Measurements from ENCODE around the gene KCNQ1.

The KCNQ1 gene

DNA sequence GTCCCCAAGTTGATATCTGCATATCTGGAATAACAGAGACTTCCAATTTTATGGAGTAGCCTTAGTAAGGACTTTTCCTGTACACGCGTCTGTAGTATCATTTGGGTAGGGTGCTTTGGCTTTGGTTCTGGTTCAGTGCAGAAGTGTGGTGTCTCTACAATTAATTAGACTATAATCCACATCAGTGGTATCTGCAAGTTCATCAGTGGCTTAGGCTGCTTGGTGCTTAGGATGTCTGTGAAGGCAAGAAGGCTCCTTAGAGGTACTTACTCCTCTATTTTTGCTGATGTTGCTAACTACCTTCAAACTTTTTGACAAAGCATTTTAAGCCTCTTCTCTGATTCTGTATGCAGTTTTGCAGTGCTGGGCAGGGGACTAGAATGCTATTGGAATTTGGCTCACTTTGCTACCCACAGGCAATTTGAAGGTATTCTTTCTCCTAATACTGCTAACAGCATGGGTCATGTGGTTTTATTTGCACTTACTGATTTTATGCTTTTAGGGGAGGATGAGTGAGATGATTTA lies 205.6 kb downstream of the KCNQ1 start:
- Mint-ChIP-seq H3K4me3 (no peak overlapping the region), H3K27me3 (no peaks in the 10 kb centered on the region), H3K27ac (no peak overlapping the region), H3K4me1 (ENCODE audit: low read depth) (no peaks in the 10 kb centered on the region), H3K9me3 (peaks cover 31% of the 10 kb centered on the region), H3K36me3 (ENCODE audit: low read depth) (peaks cover 30% of the 10 kb centered on the region)

DNA sequence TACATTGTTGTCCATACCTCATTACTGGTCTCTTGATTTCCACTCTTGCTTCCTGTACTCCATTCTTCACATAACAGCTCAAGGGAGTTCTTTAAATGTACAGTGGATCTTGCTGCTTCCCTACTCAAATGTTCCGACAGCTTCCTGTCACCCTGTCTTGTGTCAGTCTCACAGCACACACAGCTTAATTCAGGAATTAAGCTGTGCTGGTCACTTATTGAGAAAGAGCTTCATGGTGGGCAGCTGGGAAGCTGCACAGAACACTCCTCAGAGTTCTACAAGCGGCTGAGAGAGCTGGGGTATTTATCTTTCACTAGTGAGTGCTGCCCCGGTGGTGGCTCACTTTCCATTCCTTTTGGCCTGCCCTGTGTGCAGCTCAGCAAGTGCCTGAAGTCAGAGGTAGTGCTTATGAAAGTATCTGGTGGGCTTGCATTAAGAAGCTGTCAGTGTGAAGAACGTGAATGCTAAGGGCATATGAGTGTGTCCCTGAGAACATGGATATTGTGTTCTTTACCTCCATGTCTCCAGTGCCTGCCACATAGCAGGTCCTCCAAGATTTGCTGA lies 206.3 kb downstream of the KCNQ1 start:
- Mint-ChIP-seq H3K36me3 (ENCODE audit: low read depth) (peaks cover 32% of the 10 kb centered on the region), H3K4me1 (ENCODE audit: low read depth) (peaks cover 4% of the 10 kb centered on the region), H3K27ac (no peak overlapping the region)

DNA sequence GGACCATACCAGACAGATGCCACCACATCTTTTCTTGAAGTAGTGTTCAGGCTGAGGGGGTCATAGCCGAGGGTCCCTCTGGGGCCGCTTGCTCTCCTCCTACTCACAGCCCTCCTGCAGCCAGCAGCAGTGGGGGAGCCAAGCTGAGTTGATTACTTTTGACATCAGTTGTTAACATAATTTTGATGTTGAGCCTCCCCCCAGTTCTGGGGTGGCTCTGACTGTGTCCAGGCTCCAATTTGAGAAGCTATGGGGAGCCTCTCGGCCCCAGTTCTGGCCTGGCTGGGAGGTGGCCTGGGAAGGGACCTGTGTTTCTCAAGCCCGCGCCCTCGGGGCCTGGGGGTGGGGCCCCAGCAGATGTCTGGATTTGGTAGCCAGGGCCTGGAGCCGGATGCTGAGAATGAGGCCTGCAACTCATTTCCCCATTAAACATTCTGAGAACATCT lies 207.0 kb downstream of the KCNQ1 start:
- no peak overlapping the region for H3K4me3 Mint-ChIP-seq
- no peak overlapping the region for H3K27ac Mint-ChIP-seq
- no peaks in the 10 kb centered on the region for H3K27me3 Mint-ChIP-seq
- H3K36me3 Mint-ChIP-seq (ENCODE audit: low read depth): peaks cover 35% of the 10 kb centered on the region
- H3K9me3 Mint-ChIP-seq: peaks cover 31% of the 10 kb centered on the region
- peaks cover 9% of the 10 kb centered on the region for H3K4me1 Mint-ChIP-seq (ENCODE audit: low read depth)

More for the DNA sequence above, 206.3 kb downstream of the KCNQ1 start:
- Mint-ChIP-seq H3K9me3 (peaks cover 31% of the 10 kb centered on the region), H3K4me3 (no peak overlapping the region), H3K27me3 (no peaks in the 10 kb centered on the region)

DNA sequence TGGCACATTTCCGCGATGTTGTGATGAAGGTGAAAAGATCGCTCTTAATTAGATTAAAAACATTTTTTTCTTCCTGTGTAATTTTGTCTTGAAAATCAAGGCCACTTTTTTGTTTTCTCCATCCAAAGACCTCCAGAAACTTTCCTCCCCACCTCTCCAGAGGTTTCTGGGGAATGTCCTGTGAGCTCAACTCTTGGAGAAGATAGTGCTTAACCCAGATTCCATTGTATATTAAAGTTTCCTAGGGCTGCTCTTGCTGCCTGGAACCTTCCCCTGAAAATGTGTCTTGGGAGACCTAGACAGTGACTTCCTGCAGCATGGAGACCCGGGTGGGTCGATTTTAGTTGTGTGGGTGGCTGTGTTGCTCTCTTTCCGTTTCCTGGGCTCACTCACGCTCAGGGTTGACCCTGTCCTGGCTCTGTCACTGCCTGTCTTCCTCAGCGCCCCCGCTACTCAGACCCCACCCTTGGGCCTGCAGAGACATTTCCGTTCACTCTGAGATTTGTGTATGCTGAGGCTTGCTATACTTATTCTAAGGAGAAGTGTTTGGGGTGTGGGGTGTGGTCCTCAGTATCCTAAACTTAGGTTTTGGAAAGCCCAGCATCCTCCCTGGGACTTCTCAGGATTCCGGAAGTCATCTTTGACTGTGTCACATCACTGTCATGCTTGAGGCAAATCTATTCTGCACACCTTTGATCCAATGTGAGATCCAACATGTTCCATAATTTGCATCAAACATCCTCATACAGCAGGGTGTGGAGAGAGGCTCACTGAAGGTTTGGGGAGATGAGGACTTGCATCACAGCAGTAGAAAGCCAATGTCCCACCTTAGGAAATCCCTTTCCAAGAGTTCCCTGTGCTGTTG lies 207.8 kb downstream of the KCNQ1 start:
- Mint-ChIP-seq H3K4me3 (no peak overlapping the region), H3K4me1 (ENCODE audit: low read depth) (peaks cover 9% of the 10 kb centered on the region), H3K9me3 (peaks cover 24% of the 10 kb centered on the region)

DNA sequence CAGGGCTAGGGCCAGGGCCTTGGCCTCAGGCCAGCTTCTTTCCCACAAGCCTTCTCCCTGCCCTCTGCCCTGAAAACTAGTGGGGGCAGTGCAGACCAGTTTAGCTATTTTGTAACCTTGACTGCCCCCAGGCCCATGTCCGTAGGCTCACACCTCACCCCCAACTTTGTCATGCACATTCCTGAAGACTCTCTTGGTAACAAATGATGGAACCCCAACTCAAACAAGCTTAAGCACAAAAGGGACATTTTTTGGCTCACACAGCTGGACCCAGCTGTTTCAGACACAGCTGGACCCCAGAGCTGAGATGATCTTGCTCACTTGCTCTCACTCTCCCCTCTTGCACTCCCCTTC lies 208.4 kb downstream of the KCNQ1 start:
- Mint-ChIP-seq H3K4me1 (ENCODE audit: low read depth) (peaks cover 9% of the 10 kb centered on the region), H3K27ac (no peak overlapping the region), H3K36me3 (ENCODE audit: low read depth) (peaks cover 30% of the 10 kb centered on the region), H3K27me3 (no peaks in the 10 kb centered on the region), H3K4me3 (no peak overlapping the region), H3K9me3 (peaks cover 22% of the 10 kb centered on the region)

More for the DNA sequence above, 207.8 kb downstream of the KCNQ1 start:
- no peak overlapping the region for H3K27ac Mint-ChIP-seq
- peaks cover 30% of the 10 kb centered on the region for H3K36me3 Mint-ChIP-seq (ENCODE audit: low read depth)
- no peaks in the 10 kb centered on the region for H3K27me3 Mint-ChIP-seq

DNA sequence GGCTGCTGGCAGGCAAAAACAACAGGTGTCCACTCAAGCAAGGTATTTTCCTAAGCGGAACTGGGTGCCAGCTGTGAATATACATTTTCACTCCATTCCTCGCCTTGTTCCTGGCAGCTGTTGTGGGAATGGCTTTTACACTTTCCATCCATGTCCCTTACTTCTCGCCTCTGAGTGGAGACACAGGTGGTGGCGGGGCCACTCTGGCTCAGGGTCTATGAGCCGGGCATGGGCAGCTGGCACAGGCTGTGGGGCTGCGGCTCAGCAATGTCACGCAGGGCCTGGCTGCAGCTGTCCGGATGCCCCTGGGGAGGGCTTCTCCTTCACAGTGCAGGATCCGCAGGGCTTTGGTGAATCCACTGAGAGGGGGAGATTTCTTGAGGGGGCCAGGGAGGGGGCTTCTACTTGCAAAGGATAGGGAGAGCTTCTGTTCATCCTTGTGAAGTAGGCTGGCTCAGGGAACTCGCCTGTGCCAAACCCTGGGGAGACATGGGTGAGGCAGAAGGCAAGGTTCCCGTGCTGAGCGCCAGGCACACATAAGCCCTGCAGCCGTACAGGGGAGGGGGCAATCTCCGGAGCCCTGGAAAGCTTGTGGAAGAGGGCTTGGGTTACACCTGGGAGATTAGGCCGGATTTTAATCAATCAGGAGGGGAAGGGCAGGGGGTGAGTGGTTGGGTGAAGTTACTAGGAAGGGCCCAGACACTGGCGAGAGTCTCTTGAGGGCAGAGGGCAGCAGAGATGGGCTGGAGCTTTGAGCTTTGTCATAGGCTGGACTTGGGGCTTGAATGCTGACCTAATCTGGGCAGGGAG lies 209.3 kb downstream of the KCNQ1 start:
- Mint-ChIP-seq H3K4me3 (no peak overlapping the region), H3K36me3 (ENCODE audit: low read depth) (peaks cover 30% of the 10 kb centered on the region), H3K4me1 (ENCODE audit: low read depth) (peaks cover 9% of the 10 kb centered on the region), H3K9me3 (peaks cover 19% of the 10 kb centered on the region), H3K27me3 (no peaks in the 10 kb centered on the region), H3K27ac (no peak overlapping the region)

DNA sequence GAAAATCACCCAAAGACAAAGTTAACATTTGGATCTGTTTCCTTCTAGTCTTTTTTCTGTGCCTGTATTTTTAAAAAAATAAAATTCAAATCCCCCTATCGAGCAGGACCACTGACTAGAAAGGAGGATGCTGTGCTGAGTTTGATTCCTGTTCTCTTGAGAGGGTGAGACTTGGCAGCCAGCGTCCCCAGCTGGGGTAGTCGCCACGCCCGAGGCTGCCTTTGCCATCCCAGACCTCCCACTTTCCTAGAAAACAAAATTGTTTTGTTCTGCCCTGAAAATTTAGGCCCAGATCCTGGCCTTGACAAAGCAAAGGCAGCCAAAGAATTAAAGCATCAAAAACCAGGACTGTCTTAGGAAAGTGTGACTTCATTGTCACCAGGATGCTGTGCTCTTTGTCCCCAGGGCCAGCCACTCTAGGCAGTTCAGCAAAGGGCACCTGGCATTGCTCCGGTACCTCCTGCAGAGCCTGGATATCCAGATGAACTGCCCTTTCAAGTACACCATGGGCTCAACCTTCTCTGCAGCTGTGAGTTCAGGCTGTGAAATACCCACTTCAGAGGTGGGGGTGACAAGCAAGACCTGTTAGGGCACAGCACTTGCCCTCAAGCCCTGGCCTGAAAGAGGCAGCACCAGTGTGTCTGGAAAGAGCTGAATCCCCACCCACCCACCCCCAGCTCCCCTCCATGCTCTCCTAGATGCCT lies 210.4 kb downstream of the KCNQ1 start:
- Mint-ChIP-seq H3K27ac (no peak overlapping the region), H3K9me3 (peaks cover 10% of the 10 kb centered on the region), H3K4me3 (no peak overlapping the region), H3K27me3 (no peaks in the 10 kb centered on the region), H3K4me1 (ENCODE audit: low read depth) (peaks cover 9% of the 10 kb centered on the region), H3K36me3 (ENCODE audit: low read depth) (peaks cover 24% of the 10 kb centered on the region)

DNA sequence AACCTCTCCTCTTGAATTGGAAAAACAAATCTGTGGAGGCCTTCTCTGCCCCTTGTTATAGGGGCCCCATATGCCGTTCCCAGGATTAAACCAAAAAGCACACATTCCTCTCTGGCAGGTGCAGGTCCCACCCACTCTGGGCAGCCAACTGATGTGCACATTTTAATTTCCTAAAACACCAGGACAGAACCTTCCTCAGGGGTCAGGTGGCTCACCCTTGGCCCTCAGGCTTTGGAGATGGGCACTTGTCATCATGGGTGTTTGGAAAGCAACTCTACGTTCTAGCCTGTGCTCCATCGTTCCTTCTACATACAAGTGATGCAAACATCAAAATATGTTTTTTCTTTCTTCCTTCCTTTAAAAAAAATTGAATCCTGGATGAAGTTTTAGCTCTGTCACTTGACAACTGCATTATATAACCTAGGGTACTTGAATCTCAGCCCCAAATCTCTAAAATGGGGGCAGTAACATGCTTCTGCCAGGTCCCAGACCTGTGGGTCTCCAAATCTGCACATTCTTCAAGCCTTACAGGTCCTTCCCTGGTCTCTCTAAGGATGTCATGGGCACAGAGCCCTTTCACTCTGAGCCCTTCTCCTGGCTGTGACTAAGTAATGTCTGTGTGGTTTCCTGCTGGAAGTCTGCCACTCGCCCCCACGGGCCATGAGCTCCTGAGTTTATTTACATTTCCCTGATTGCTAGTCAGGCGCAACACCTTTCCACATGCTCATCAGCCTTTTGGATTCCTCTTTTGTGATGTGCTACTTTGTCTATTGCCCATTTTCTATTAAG lies 211.2 kb downstream of the KCNQ1 start:
- peaks cover 5% of the 10 kb centered on the region for H3K9me3 Mint-ChIP-seq
- no peaks in the 10 kb centered on the region for H3K27me3 Mint-ChIP-seq
- H3K4me1 Mint-ChIP-seq (ENCODE audit: low read depth): peaks cover 9% of the 10 kb centered on the region
- peaks cover 18% of the 10 kb centered on the region for H3K36me3 Mint-ChIP-seq (ENCODE audit: low read depth)
- H3K27ac Mint-ChIP-seq: no peak overlapping the region
- no peak overlapping the region for H3K4me3 Mint-ChIP-seq

DNA sequence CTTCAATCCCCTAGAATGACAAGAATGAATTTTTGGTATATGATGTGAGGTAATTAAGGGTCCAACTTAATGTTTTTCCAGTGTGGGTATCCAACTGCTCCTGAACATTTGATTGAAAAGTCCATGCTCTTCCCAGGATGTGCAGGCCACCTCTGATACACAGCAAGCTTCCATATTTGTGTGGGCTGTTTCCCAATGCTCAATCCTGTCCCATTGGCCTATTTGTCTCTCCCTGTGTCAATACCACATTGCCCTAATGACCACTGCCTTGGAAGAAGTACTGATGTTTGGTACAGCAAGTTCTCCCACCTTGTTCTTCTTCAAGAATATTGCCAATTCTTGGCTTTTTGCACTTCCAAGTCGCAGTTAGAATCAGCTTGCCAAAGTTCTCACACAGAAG lies 212.1 kb downstream of the KCNQ1 start:
- H3K4me1 Mint-ChIP-seq (ENCODE audit: low read depth): peaks cover 9% of the 10 kb centered on the region
- H3K27me3 Mint-ChIP-seq: no peaks in the 10 kb centered on the region
- H3K4me3 Mint-ChIP-seq: no peak overlapping the region
- peaks cover 16% of the 10 kb centered on the region for H3K36me3 Mint-ChIP-seq (ENCODE audit: low read depth)
- no peak overlapping the region for H3K27ac Mint-ChIP-seq
- H3K9me3 Mint-ChIP-seq: peaks cover 4% of the 10 kb centered on the region

DNA sequence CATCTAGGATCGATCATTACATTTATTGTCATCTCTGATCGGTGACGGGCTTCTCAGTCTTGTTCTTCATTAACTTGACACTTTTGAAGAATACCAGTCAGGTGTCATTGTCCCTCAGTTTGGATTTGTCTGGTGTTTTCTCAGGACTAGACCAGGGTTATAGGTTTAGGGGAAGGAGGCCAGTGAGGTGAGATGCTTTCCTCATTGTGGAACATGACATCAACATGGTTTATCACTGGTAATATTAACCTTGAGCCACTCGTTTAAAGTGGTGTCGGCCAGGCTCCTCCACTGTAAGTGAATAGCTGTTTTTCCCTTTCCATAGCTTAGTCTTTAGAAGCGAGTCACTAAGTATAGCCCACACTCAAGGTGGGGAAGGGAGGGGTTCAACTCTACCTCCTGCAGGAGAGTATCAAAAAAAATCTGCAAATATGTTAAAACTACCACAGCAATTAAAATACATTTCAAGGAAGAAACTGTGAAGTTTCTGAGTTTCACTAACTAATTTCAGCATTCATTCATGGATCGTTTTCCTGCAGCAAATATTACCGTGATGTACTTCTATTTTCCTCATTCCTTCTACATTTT lies 213.0 kb downstream of the KCNQ1 start:
- H3K9me3 Mint-ChIP-seq: peaks cover 4% of the 10 kb centered on the region
- no peak overlapping the region for H3K4me3 Mint-ChIP-seq
- peaks cover 16% of the 10 kb centered on the region for H3K36me3 Mint-ChIP-seq (ENCODE audit: low read depth)
- no peaks in the 10 kb centered on the region for H3K27me3 Mint-ChIP-seq
- H3K4me1 Mint-ChIP-seq (ENCODE audit: low read depth): peaks cover 9% of the 10 kb centered on the region
- no peak overlapping the region for H3K27ac Mint-ChIP-seq

DNA sequence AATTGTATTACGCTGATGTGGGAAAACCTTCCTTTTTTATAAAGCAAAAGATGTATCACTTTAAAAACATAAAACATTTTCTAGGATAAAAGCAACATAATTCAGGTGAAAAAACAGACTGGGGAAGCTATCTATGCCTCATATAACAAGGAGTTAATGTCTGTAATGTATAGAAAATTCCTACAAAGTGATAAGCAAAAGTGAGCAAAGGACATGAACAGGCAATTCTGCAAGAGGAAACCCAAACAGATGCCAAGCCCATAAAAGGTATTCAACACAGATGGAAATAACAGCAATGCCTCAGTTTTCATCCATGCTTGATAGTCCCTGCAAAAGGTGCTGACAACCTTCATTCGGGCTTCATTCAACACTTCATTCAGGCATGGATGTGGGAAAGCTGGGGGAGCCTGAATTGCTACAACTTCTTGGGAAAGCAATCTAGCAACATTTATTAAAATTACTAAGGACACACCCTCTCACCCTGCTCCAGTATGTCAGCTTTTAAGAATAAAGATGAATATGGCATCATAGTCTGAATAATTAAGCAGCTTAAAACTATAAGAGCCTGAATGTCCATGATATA lies 215.6 kb downstream of the KCNQ1 start:
- no peak overlapping the region for H3K4me3 Mint-ChIP-seq
- H3K9me3 Mint-ChIP-seq: peaks cover 4% of the 10 kb centered on the region
- no peak overlapping the region for H3K27ac Mint-ChIP-seq
- H3K27me3 Mint-ChIP-seq: no peaks in the 10 kb centered on the region
- peaks cover 16% of the 10 kb centered on the region for H3K36me3 Mint-ChIP-seq (ENCODE audit: low read depth)
- peaks cover 9% of the 10 kb centered on the region for H3K4me1 Mint-ChIP-seq (ENCODE audit: low read depth)

DNA sequence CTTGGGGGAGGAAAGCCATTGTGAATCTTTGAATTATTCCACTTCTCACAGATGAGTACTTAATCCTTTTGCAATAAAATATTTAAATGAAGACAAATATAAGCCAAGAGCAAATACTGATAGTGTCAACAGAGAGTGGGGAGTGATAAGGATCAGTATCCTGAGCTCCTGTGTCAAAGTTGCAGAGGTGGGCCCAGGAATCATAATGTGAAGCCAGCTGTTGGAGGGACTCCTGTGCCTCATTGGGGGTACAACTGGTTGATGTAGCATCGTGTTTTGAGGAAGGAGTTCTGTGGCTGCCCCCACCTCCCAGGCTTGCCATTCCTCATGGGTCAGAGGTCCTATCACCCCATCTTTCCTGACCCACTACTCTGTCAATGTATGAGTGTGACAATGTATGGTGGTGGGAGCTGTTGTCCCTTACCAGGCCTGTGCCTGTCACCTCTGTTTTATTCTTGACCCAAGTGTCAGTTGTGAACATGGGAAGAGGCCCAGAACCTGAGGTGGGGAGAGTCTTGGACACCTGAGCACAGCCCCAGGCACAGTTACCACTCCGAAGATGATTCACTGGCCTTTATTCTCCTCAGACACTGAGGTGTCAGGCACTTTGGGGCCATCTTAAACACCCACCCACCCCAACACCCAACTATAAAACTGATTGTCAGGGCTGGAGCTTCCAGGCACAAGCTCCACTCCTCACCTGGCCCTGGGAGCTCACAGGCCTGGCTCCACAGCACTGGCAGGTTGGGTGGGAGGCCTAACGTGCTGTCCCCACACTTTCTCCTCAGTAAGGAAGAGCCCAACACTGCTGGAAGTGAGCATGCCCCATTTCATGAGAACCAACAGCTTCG lies 216.6 kb downstream of the KCNQ1 start:
- Mint-ChIP-seq H3K27ac (no peak overlapping the region), H3K9me3 (peaks cover 4% of the 10 kb centered on the region), H3K27me3 (no peaks in the 10 kb centered on the region), H3K4me3 (no peak overlapping the region), H3K36me3 (ENCODE audit: low read depth) (peaks cover 11% of the 10 kb centered on the region), H3K4me1 (ENCODE audit: low read depth) (peaks cover 2% of the 10 kb centered on the region)

DNA sequence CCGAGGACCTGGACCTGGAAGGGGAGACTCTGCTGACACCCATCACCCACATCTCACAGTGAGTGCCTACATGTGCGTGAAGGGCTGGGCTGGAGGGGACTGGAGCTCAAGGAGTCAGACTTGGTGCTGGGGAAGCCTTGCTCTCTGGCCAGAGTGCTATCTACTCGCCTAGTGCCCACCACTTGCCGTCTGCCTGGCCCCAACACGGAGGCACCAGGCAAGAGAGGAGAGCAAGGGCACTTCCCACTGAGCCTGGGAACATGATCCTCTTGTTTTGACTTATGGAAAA lies 217.2 kb downstream of the KCNQ1 start:
- Mint-ChIP-seq H3K4me3 (no peak overlapping the region), H3K27me3 (no peaks in the 10 kb centered on the region), H3K9me3 (peaks cover 4% of the 10 kb centered on the region), H3K36me3 (ENCODE audit: low read depth) (peaks cover 10% of the 10 kb centered on the region), H3K27ac (no peak overlapping the region), H3K4me1 (ENCODE audit: low read depth) (no peaks in the 10 kb centered on the region)

Data from stimulated activated naive CD8-positive, alpha-beta T cell treated with anti-CD3 and anti-CD28 coated beads, Interleukin-15, Interleukin-2, amounts not matched to agents 100 ng/mL and 50 ng/mL, for 24 hours (primary cell).